NCI-H2227 (cell line): ENCODE measurements around the gene CNOT2.
"Not testable (repeated sequence)": the region's sequence is repeated elsewhere in the genome, so short reads cannot be mapped to it uniquely, and the experiment has no call there.

Source experiments
- DNase-seq: peaks from one replicate; lab custom pipeline; 2025; ENCODE audit not compliant: unreplicated experiment; lab: John Stamatoyannopoulos, UW

The CNOT2 gene

DNA sequence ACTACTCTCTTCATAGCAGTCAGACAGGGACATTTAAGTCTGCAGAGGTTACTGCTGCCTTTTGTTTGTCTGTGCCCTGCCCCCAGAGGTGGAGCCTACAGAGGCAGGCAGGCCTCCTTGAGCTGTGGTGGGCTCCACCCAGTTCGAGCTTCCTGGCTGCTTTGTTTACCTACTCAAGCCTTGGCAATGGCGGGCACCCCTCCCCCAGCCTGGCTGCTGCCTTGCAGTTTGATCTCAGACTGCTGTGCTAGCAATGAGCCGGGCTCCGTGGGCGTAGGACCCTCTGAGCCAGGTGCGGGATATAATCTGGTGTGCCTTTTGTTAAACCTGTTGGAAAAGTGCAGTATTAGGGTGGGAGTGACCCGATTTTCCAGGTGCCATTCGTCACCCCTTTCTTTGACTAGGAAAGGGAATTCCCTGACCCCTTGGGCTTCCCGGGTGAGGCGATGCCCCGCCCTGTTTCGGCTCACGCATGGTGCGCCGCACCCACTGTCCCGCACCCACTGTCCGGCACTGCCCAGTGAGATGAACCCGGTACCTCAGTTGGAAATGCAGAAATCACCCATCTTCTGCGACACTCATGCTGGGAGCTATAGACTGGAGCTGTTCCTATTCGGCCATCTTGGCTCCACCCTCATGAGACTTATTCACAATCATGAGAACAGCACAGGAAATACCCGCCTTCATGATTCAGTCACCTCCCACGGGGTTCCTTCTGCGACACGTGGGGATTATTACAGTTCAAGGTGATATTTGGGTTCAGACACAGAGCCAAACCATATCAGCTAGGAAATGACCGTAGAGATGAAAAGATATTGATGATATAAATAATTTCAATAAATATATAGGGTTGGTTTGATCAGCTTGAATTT is 61.7 kb downstream of the CNOT2 start:
- not testable (repeated sequence) for DNase-seq

DNA sequence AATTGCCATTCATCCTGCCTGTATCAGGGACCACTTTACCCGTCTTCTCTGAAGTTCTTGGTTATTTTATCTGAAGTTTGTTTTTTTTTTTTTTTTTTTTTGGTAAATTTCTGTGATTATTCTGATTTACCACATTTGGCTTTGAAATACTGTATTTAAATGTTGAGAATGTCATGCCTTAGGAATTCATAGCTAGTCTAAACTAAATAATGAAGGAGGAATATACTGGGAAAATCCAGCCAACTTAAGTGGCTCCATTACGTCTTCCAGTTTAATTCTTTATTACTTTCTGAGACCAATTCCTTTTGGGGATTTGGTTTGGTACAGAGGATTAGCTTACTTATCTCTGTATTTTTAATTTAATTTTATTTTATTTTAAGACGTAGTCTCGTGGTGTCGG is 62.6 kb downstream of the CNOT2 start:
- no peak for DNase-seq

DNA sequence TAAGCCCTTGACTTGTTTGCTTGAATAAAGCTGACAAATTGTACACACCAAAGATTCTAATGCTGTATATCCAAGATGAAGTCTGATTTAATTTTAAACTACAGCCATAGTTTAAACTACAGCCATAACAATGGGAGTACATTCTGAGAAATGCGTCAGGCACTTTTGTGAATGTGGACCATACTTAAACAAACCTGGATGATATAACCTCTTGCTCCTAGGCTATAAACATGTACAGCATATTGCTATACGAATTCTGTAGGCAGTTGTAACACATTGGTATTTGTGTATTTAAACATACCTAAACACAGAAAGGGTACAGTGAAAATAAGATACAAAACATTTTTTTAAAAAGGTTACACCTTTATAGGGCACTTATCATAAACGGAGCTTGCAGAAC is 63.4 kb downstream of the CNOT2 start:
- no peak for DNase-seq

DNA sequence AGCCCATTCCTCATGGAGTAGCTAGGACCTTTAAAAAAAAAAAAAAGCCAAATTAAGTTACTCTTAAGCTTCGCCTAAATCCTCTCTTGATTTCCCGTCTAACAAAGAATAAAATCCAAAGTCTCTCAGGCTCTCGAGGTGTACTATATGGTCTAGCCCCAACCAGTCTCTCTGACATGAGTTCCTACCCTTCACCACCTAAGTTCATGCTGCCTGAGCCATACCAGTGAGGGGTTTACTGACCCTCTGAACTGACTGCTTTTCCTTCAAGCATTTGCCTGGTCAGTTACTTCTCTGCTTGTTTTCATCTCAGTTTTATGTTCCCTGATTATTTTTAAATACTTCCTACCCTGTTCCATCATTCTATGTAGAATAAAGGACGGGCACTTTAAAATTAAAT is 64.6 kb downstream of the CNOT2 start:
- DNase-seq, result no peak

DNA sequence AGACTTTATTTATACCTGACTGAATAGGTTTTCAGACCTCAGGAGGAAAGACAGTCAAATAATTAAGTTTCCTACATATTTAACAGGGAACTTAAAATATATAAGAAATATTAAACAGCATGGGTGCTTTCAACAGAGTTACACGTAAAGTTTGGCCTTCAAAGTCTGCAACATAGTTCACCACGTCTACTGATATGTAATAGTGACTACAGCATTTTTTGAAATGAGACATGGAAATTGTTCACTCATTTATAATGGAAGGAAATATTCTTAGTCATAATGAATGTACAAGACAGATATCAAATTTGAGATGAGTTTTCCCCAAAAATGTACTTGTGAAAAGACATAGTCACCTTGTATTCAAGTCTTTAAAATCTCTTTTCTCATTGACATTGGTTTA is 66.1 kb downstream of the CNOT2 start:
- DNase-seq, result no peak

DNA sequence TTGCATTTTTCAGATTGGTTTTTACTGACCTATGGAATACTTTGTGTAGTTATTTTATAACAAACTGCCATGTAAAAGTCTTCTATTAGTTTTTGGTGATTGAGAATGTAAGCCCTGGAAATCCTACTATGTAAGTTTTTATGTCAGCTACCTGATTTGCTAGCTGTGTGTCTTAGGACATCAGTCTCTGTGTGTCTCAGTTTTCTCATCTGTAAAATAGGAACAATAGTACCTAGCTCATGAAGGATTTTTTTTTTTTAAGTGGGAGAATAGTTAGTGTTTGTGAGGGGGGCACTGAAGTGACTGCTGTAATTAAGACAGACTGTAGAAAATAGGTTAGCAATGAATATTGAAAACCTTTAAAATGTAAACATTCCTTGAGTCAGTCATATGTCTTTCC is 70.9 kb downstream of the CNOT2 start:
- DNase-seq, result no peak

DNA sequence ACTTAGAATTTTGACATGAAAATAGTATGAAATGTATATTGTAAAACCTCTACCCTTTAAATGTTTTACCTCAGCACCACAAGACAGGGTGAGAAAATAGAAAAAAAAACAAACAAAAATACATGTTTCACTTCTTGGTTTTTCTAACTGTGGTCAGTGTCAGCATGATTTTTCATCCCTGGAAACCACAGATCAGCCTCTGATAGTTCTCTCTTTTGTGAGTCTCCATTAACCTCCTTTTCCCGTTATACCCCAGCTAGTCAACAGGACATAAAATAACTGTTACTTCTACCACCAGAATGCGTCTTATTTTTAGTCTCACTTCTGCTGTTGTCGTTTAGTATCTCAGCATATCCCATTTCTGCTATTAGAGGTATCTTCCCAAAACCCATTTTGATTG is 74.5 kb downstream of the CNOT2 start:
- DNase-seq, result no peak

DNA sequence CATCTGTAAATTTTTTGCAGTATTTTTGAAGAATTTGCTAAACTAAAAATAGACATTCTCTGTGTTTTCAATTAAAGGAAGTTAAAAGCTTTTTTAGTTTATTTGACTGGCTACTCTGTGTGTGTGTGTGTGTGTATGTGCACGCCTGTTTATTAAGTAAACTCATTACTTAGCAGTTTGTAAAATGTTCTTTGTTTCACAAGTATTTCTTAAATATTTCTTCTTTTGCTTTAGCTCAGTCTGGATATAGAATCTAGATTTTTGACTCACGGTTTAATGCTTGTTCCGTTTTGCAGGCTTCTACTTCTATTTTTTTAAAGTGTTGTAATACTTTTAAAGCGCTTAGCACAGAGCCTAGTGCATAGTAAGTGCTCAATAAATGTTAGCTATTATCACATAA is 76.4 kb downstream of the CNOT2 start:
- no peak for DNase-seq

DNA sequence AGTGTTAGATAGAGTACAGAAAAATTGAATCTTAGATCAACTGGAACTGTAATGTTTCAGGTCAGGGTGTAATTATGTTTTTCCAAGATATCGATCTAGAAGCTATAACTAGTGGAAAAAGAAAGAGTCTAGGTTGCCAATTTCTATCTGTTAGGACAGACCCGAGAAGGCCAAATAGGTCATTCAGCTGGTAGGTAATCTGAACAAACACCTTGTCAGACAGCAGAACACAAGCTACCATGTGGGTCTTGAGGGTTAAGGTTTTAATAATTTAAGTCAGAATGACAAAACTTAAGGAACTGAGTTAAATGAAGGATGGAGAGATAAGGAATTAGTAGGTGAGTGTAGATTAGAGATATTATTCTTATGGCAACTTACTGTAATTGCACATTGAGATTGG is 78.0 kb downstream of the CNOT2 start:
- DNase-seq, result no peak

DNA sequence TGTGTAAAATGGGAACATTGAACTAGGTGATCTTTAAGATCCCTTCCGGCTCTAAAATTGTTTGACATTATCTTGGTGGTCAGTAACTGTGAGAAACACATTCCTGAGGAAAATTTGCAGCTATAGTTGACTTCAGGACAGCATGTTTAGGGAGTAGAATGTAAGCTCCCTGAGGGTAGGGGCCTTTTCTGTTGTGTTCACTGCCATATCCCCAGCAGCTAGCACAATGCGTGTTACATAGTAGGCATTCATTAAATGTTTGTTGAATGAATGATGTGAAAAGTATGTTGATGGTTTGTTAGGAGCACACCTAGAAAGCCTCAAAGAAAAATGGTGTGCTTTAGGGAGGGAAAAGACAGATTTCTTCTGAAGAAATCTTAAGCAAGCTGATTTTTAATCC is 84.3 kb downstream of the CNOT2 start:
- no peak for DNase-seq

DNA sequence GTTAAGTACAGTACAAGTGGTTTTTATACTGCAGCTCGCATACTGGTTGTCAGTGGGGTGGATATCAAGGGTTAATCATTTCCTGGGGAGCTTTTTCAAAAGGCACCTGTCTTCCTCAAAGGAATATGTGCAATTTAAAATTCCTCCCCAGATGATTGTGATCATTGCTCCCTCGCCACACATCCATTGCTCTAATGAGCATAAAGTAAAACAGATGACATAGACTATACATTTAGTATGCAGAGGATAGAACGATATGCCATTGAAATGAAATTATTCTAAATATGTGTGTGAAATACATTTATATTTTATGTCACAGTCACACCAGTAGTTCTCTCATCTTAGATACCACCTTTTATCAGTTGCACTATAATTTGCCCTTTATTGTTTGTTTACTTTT is 86.5 kb downstream of the CNOT2 start:
- DNase-seq, result no peak

DNA sequence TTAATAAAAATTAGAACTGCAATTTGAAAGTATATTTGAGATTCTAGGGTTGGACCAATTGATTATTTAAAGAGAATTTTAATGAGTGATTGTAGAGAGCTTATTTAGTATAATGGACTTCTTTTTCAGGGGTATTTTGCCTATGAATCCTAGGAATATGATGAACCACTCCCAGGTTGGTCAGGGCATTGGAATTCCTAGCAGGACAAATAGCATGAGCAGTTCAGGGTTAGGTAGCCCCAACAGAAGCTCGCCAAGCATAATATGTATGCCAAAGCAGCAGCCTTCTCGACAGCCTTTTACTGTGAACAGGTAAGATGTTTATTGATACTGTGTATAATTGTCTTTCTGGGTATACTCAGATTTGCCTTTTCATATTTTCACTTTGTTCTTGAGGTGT is 86.9 kb downstream of the CNOT2 start:
- DNase-seq, result no peak

DNA sequence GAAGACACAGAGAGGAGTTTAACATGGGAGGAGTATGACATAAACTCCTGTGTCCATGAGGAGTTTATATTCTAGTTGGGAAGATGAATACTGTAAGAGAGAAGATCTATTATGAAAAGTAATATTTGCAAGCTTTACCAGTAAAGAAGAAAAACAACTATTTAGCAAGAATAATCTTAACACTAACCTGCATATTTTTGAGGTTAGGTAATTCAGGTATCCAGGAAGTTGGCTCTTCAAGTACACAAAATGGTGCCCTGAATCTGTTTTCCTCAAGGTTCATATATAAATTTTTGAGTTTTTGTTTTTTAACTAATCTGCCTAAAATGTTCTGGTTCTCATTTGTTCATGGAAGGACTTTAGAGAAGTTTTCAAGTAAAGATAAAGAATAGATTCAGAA is 89.0 kb downstream of the CNOT2 start:
- DNase-seq, result no peak

DNA sequence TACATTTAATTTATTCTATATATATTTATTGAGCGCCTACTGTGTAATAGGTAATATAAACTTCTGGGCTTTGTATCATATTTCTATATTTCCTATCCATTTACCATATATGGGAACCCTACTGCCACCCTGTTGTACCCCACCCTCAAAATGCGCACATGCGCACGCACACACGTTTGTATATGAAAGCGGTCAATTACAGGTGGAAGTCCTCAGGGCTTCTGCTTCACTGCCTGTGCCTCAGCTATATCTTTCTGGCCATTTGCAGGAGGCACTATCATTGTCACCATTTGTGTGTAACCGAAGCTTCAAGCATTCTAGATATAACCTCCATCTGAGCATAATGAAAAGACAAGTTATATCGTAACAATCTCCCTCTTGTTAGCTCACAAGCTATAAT is 91.5 kb downstream of the CNOT2 start:
- DNase-seq, result no peak

DNA sequence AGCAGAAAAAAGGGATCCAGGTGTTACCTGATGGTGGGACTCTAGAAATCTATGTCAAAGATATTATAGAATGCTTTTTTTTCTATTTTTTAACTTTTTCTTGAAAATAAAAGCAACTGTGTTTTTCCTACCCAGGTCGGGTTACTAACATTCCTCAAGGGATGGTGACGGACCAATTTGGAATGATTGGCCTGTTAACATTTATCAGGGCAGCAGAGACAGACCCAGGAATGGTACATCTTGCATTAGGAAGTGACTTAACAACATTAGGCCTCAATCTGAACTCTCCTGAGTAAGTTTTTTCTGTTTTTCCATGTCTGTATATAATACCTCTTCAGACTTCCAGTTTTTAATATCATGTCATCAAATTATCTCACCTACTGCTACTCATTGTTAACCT is 95.3 kb downstream of the CNOT2 start:
- DNase-seq, result no peak

DNA sequence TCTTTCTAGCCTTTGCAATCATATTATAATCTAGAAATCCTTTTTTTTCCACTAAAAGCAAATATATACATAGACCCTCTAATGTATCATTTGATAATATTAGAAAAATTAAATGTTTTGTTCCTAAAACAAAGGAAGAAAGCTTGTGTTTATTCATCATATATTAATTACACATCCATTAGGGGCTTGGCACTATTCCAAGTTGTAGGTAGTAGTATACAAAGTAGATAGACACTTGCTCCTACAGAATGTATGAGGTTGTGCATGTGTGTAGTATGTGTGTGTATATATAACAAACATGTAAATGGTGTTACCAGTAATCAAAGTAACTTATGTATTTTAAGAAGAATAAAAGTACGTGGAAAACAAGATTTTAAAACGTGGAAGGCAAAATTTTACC is 107.8 kb downstream of the CNOT2 start:
- DNase-seq, result no peak

DNA sequence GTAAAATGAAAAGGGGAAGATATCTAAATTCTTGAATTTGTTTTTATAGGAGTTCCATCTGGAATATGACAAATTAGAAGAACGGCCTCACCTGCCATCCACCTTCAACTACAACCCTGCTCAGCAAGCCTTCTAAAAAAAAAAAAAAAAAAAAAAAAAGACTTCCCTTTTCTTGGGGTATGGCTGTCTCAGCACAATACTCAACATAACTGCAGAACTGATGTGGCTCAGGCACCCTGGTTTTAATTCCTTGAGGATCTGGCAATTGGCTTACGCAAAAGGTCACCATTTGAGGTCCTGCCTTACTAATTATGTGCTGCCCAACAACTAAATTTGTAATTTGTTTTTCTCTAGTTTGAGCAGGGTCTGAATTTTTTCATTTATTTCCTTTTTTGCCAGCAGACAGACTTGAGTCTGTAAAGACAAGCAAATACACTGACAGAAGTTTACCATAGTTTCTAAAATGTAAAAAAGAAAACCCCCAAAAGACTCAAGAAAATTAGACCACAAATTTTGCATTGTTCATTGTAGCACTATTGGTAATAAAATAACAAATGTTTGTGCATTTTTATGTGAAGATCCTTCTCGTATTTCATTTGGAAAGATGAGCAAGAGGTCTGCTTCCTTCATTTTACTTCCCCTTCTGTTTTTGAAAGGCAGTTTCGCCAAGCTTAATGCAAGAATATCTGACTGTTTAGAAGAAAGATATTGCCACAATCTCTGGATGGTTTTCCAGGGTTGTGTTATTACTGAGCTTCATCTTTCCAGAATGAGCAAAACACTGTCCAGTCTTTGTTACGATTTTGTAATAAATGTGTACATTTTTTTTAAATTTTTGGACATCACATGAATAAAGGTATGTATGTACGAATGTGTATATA is 110.8 kb downstream of the CNOT2 start:
- DNase-seq, result no peak

DNA sequence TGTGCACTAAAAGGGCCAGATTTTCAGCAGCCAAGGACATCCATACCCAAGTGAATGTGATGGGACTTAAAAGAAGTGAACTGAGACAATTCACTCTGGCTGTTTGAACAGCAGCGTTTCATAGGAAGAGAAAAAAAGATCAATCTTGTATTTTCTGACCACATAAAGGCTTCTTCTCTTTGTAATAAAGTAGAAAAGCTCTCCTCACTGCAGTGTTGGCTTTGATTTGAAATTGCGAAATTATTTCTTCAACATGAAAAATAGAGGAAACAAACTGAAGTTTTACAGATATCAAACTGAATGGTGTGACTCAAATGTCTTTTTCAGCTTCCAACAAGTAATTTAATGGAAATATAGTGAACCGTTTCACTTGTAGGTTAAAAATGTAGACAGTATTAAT is 111.6 kb downstream of the CNOT2 start:
- DNase-seq, result no peak

DNA sequence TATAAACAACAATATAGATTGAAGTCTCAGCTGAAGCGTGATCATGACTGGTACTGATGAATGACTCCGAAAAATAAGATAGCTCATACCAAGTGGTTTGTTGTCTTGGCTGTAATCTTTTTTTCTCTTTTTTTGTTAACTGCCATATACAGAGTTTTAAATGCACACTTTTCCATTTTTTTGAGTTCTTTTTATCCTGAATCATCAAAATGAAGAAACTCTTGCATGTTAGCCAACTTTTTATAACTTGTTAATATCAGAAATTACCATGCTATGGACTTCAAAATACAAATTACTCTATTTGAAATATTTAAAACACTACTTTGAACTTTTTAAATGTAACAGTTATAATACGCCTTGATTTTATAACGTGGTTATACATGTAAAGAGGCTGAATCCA is 112.7 kb downstream of the CNOT2 start:
- no peak for DNase-seq

DNA sequence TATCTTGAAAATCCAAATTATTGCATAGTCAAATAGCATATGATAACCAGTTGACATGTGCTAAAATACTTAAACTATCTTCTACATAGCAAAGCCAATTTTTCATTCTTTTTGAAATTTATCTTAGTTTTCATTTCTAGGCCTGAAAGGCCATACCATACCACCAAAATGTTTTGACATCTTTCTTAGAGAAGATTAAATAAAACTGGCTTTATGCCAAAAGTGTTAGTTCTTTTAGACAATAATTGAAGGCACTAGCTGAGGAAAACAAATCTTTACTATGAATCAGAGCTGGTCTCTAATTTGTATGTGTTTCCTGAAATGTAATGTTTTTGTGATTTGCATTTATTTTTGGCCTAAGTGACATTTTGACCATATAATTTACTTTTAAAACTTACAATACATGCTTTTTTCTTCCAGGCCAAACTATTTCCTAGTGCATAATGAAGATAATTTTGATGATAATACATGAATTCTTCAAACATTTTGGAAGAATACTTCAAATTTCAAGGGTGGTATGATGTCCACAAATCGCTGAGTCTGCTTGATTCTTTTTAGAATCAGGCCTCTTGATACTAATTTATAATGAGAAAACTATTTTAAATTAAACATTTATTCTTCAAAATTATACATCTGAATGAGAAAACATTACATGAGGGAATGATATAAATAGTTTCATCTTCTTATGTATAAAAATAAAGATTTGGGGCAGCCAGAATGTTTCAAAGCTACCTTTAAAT is 116.4 kb downstream of the CNOT2 start:
- DNase-seq, result no peak

DNA sequence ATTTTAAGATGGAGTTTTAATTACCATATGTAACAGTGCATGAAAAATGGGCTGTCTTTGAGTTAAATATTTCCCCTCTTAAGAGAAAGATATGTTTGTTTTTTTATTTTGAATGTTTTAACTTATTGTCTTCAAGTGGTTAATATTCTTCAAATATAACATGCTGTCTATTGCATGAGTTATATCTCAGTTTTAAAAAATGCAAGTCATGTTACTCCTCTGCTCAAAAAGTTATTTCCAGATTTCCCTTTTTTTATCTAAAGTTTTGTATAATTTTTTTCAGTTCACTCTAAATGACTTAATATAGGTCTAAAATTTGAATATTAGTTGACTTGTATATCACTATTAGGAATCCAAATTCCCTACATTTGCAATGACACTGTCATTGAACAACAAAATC is 117.0 kb downstream of the CNOT2 start:
- DNase-seq, result no peak
